ENCODE results near the gene GHRL. TPM values are rescaled to one million over a fixed set of nuclear protein-coding genes. Genes with fewer than 3 reads are reported as not detected.

Gene GHRL
- total RNA-seq, 1 experiment from 2014 or later = not detected

- no peak for DNase-seq
- no peak overlapping the region for H2AFZ ChIP-seq
- H3K9me3 ChIP-seq (ENCODE audit: insufficient read depth, low read depth) = no peaks in the 10 kb centered on the region
- no peaks in the 10 kb centered on the region for H3K4me1 ChIP-seq (replicated peaks; ENCODE audit: insufficient read depth)
- ChIA-PET POLR2A (ENCODE audit: unreplicated experiment) (no interaction called here), CTCF (no interaction called here)
- no peak overlapping the region for H3K4me3 ChIP-seq
- TF ChIP-seq CTCF (conservative IDR thresholded peaks at IDR 0.05) = no peak
- no peak for TF ChIP-seq EZH2 (IDR thresholded peaks at IDR 0.05; ENCODE audit: low read depth)
- no peak overlapping the region for H3K4me2 ChIP-seq
- H3K36me3 ChIP-seq (ENCODE audit: low read depth) = peaks cover 22% of the 10 kb centered on the region
- H3F3A ChIP-seq (ENCODE audit: insufficient read depth, low read depth) = peaks cover 3% of the 10 kb centered on the region; the same call in 1 of the 2 replicates
- intact Hi-C loops (cut with micrococcal nuclease; ENCODE audit: unreplicated experiment) = no loop called here
- no peak overlapping the region for H3K27ac ChIP-seq
- BruUV-seq (replicated peaks) = no TSS peak
- H3K79me2 ChIP-seq (ENCODE audit: low read depth) = peaks cover 14% of the 10 kb centered on the region
- no peaks in the 10 kb centered on the region for H3K9me2 ChIP-seq (ENCODE audit: insufficient read depth)
- no peaks in the 10 kb centered on the region for H3K27me3 ChIP-seq (ENCODE audit: insufficient read depth, low read depth)
- peaks cover 15% of the 10 kb centered on the region for H4K20me1 ChIP-seq (ENCODE audit: insufficient read depth)
These were observed 33.7 kb downstream of the GHRL start for GRCh38 chr3:10259036-10259435.

GRCh38 chr3:10255835-10256234, 36.9 kb downstream of the GHRL start:
- Histone ChIP-seq H3K27me3 (ENCODE audit: insufficient read depth, low read depth) (no peaks in the 10 kb centered on the region), H3K36me3 (ENCODE audit: low read depth) (peaks cover 17% of the 10 kb centered on the region), H3K4me1 (replicated peaks; ENCODE audit: insufficient read depth) (peaks cover 4% of the 10 kb centered on the region), H4K20me1 (ENCODE audit: insufficient read depth) (peaks cover 7% of the 10 kb centered on the region), H3F3A (ENCODE audit: insufficient read depth, low read depth) (no peaks in the 10 kb centered on the region; the same call in 1 of the 2 replicates), H3K9me2 (ENCODE audit: insufficient read depth) (no peaks in the 10 kb centered on the region), H3K79me2 (ENCODE audit: low read depth) (peaks cover 14% of the 10 kb centered on the region), H2AFZ (no peak overlapping the region), H3K4me3 (no peak overlapping the region), H3K9me3 (ENCODE audit: insufficient read depth, low read depth) (no peaks in the 10 kb centered on the region), H3K27ac (no peak overlapping the region), H3K4me2 (no peak overlapping the region)
- intact Hi-C loops (cut with micrococcal nuclease; ENCODE audit: unreplicated experiment) = no loop called here
- ChIA-PET CTCF (interaction anchor here (0.7 kb wide), 1 partner anchor 1910 kb away, joined by 5 read pairs; no protein-coding TSS in a partner anchor), POLR2A (ENCODE audit: unreplicated experiment) (no interaction called here)
- no peak for DNase-seq
- BruUV-seq (replicated peaks) = no TSS peak
- no peak for TF ChIP-seq CTCF (conservative IDR thresholded peaks at IDR 0.05)
- TF ChIP-seq EZH2 (IDR thresholded peaks at IDR 0.05; ENCODE audit: low read depth) = no peak

GRCh38 chr3:10253731-10254130, 39.0 kb downstream of the GHRL start:
- H3K27ac ChIP-seq = no peak overlapping the region
- no peak for TF ChIP-seq CTCF (conservative IDR thresholded peaks at IDR 0.05)
- no peak for TF ChIP-seq EZH2 (IDR thresholded peaks at IDR 0.05; ENCODE audit: low read depth)
- no peaks in the 10 kb centered on the region; the same call in 1 of the 2 replicates for H3F3A ChIP-seq (ENCODE audit: insufficient read depth, low read depth)
- H2AFZ ChIP-seq = no peak overlapping the region
- no peak overlapping the region for H3K4me3 ChIP-seq
- peaks cover 35% of the 10 kb centered on the region for H3K79me2 ChIP-seq (ENCODE audit: low read depth)
- no peak for DNase-seq
- ChIA-PET CTCF (no interaction called here), POLR2A (ENCODE audit: unreplicated experiment) (no interaction called here)
- no peaks in the 10 kb centered on the region for H3K9me2 ChIP-seq (ENCODE audit: insufficient read depth)
- BruUV-seq (replicated peaks) = no TSS peak
- peaks cover 17% of the 10 kb centered on the region for H3K4me1 ChIP-seq (replicated peaks; ENCODE audit: insufficient read depth)
- H3K36me3 ChIP-seq (ENCODE audit: low read depth) = peaks cover 8% of the 10 kb centered on the region; the same call in 1 of the 2 replicates
- intact Hi-C loops (cut with micrococcal nuclease; ENCODE audit: unreplicated experiment) = no loop called here
- no peaks in the 10 kb centered on the region for H3K9me3 ChIP-seq (ENCODE audit: insufficient read depth, low read depth)
- H3K4me2 ChIP-seq = no peak overlapping the region
- H4K20me1 ChIP-seq (ENCODE audit: insufficient read depth) = peaks cover 7% of the 10 kb centered on the region
- no peaks in the 10 kb centered on the region for H3K27me3 ChIP-seq (ENCODE audit: insufficient read depth, low read depth)

Data from PC-9 (cell line).